ENCODE measurements around the gene IGFBP6. TPM values are rescaled to one million over a fixed set of nuclear protein-coding genes. Genes with fewer than 3 reads are reported as not detected.

Gene IGFBP6
- total RNA-seq, 2 experiments from 2014 or later, result 1.9 to 2.2 TPM

GRCh38 chr12:53065470-53065869 is 32.0 kb upstream of the IGFBP6 start:
- Mint-ChIP-seq H3K27me3 (no peaks in the 10 kb centered on the region), H3K27ac (no peak overlapping the region), H3K4me3 (no peak overlapping the region), H3K36me3 (peaks cover 16% of the 10 kb centered on the region), H3K4me1 (peaks cover 3% of the 10 kb centered on the region), H3K9me3 (no peaks in the 10 kb centered on the region)
- no peak for DNase-seq

- Mint-ChIP-seq H3K4me1 (peaks cover 3% of the 10 kb centered on the region), H3K4me3 (no peak overlapping the region), H3K9me3 (no peaks in the 10 kb centered on the region), H3K27ac (peak overlapping the region; percentile 38), H3K36me3 (peaks cover 18% of the 10 kb centered on the region), H3K27me3 (no peaks in the 10 kb centered on the region)
- peak; percentile 57 for DNase-seq
These were observed 31.2 kb upstream of the IGFBP6 start for GRCh38 chr12:53065975-53066931.

- Mint-ChIP-seq H3K4me3 (no peak overlapping the region), H3K4me1 (peaks cover 5% of the 10 kb centered on the region), H3K27me3 (no peaks in the 10 kb centered on the region), H3K9me3 (no peaks in the 10 kb centered on the region), H3K27ac (no peak overlapping the region), H3K36me3 (peaks cover 18% of the 10 kb centered on the region)
- DNase-seq, result no peak
These were observed 30.1 kb upstream of the IGFBP6 start for GRCh38 chr12:53067074-53067992.

GRCh38 chr12:53067993-53068770 is 29.3 kb upstream of the IGFBP6 start:
- DNase-seq, result no peak
- H3K27me3 Mint-ChIP-seq, result no peaks in the 10 kb centered on the region
- H3K27ac Mint-ChIP-seq, result peak overlapping the region; percentile 27
- peaks cover 9% of the 10 kb centered on the region for H3K4me1 Mint-ChIP-seq
- no peaks in the 10 kb centered on the region for H3K9me3 Mint-ChIP-seq
- H3K36me3 Mint-ChIP-seq, result peaks cover 22% of the 10 kb centered on the region
- H3K4me3 Mint-ChIP-seq, result no peak overlapping the region

GRCh38 chr12:53068811-53069585 is 28.5 kb upstream of the IGFBP6 start:
- peak overlapping the region; percentile 27 for H3K27ac Mint-ChIP-seq
- no peak for DNase-seq
- peaks cover 10% of the 10 kb centered on the region for H3K4me1 Mint-ChIP-seq
- no peak overlapping the region for H3K4me3 Mint-ChIP-seq
- peaks cover 22% of the 10 kb centered on the region for H3K36me3 Mint-ChIP-seq
- no peaks in the 10 kb centered on the region for H3K27me3 Mint-ChIP-seq
- H3K9me3 Mint-ChIP-seq, result no peaks in the 10 kb centered on the region

- no peak overlapping the region for H3K27ac Mint-ChIP-seq
- peaks cover 10% of the 10 kb centered on the region for H3K4me1 Mint-ChIP-seq
- H3K9me3 Mint-ChIP-seq, result no peaks in the 10 kb centered on the region
- no peaks in the 10 kb centered on the region for H3K27me3 Mint-ChIP-seq
- DNase-seq, result no peak
- H3K4me3 Mint-ChIP-seq, result no peak overlapping the region
- H3K36me3 Mint-ChIP-seq, result peaks cover 22% of the 10 kb centered on the region
These were observed 27.7 kb upstream of the IGFBP6 start for GRCh38 chr12:53069621-53070410.

- H3K4me1 Mint-ChIP-seq, result peaks cover 10% of the 10 kb centered on the region
- no peaks in the 10 kb centered on the region for H3K27me3 Mint-ChIP-seq
- H3K4me3 Mint-ChIP-seq, result no peak overlapping the region
- no peak for DNase-seq
- peak overlapping the region; percentile 7 for H3K27ac Mint-ChIP-seq
- no peaks in the 10 kb centered on the region for H3K9me3 Mint-ChIP-seq
- peaks cover 17% of the 10 kb centered on the region for H3K36me3 Mint-ChIP-seq
These were observed 26.5 kb upstream of the IGFBP6 start for GRCh38 chr12:53070877-53071492.

GRCh38 chr12:53071591-53072551 is 25.6 kb upstream of the IGFBP6 start:
- Mint-ChIP-seq H3K4me3 (no peak overlapping the region), H3K27me3 (no peaks in the 10 kb centered on the region), H3K4me1 (peaks cover 14% of the 10 kb centered on the region), H3K36me3 (peaks cover 11% of the 10 kb centered on the region), H3K27ac (peak overlapping the region; percentile 18), H3K9me3 (no peaks in the 10 kb centered on the region)
- no peak for DNase-seq

GRCh38 chr12:53073881-53074280 is 23.6 kb upstream of the IGFBP6 start:
- Mint-ChIP-seq H3K36me3 (peaks cover 14% of the 10 kb centered on the region), H3K27ac (no peak overlapping the region), H3K9me3 (no peaks in the 10 kb centered on the region), H3K4me1 (peaks cover 19% of the 10 kb centered on the region), H3K27me3 (no peaks in the 10 kb centered on the region), H3K4me3 (no peak overlapping the region)
- no peak for DNase-seq

- Mint-ChIP-seq H3K27me3 (no peaks in the 10 kb centered on the region), H3K4me1 (peaks cover 19% of the 10 kb centered on the region), H3K9me3 (no peaks in the 10 kb centered on the region), H3K36me3 (peaks cover 14% of the 10 kb centered on the region), H3K27ac (no peak overlapping the region), H3K4me3 (no peak overlapping the region)
- DNase-seq, result no peak
These were observed 23.0 kb upstream of the IGFBP6 start for GRCh38 chr12:53074283-53074998.

GRCh38 chr12:53074999-53075370 is 22.5 kb upstream of the IGFBP6 start:
- no peak overlapping the region for H3K4me3 Mint-ChIP-seq
- peaks cover 14% of the 10 kb centered on the region for H3K36me3 Mint-ChIP-seq
- DNase-seq, result no peak
- peaks cover 21% of the 10 kb centered on the region for H3K4me1 Mint-ChIP-seq
- no peaks in the 10 kb centered on the region for H3K9me3 Mint-ChIP-seq
- no peak overlapping the region for H3K27ac Mint-ChIP-seq
- H3K27me3 Mint-ChIP-seq, result no peaks in the 10 kb centered on the region

GRCh38 chr12:53076461-53076860 is 21.0 kb upstream of the IGFBP6 start:
- DNase-seq, result no peak
- no peaks in the 10 kb centered on the region for H3K27me3 Mint-ChIP-seq
- peaks cover 23% of the 10 kb centered on the region for H3K4me1 Mint-ChIP-seq

More at GRCh38 chr12:53076461-53076860, 21.0 kb upstream of the IGFBP6 start:
- Mint-ChIP-seq H3K27ac (no peak overlapping the region), H3K36me3 (peaks cover 8% of the 10 kb centered on the region), H3K4me3 (no peak overlapping the region), H3K9me3 (no peaks in the 10 kb centered on the region)

Data from activated naive CD8-positive, alpha-beta T cell treated with anti-CD3 and anti-CD28 coated beads for 36 hours (primary cell).